Upper lobe of left lung (tissue), 4 donors: ENCODE results near the gene KRTAP10-2.

Experiments
- POLR2A ChIP-seq, 4 donors: fragments of 450-650 bp; IDR thresholded peaks; one replicate each; pipeline ENCODE4 v1.5.1; 2016 to 2017; ENCODE audit warnings: antibody characterized with exemption in 4 of 4, mild to moderate bottlenecking in 2 of 4
- POLR2AphosphoS5 ChIP-seq, 2 donors: sonication (generic); formaldehyde crosslinking; IDR thresholded peaks; one replicate each; pipeline ENCODE4 v1.5.1; 2017; ENCODE audit warnings: antibody characterized with exemption in 2 of 2
- TF ChIP-seq, protein P1 (sequence below), 6 experiments: fragments of 450-650 bp in 4 of 6; fragments of 200-600 bp in 2 of 6; sonication (generic) in 2 of 6; IDR thresholded peaks; one replicate each; pipeline ENCODE4 v1.5.1; 2016 to 2019; ENCODE audit warnings: antibody characterized with exemption in 6 of 6

- TF ChIP-seq, protein P1, sequence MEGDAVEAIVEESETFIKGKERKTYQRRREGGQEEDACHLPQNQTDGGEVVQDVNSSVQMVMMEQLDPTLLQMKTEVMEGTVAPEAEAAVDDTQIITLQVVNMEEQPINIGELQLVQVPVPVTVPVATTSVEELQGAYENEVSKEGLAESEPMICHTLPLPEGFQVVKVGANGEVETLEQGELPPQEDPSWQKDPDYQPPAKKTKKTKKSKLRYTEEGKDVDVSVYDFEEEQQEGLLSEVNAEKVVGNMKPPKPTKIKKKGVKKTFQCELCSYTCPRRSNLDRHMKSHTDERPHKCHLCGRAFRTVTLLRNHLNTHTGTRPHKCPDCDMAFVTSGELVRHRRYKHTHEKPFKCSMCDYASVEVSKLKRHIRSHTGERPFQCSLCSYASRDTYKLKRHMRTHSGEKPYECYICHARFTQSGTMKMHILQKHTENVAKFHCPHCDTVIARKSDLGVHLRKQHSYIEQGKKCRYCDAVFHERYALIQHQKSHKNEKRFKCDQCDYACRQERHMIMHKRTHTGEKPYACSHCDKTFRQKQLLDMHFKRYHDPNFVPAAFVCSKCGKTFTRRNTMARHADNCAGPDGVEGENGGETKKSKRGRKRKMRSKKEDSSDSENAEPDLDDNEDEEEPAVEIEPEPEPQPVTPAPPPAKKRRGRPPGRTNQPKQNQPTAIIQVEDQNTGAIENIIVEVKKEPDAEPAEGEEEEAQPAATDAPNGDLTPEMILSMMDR (IDR thresholded peaks at IDR 0.05), result no peak
- TF ChIP-seq POLR2AphosphoS5 (IDR thresholded peaks at IDR 0.05) (no peak), POLR2A (IDR thresholded peaks at IDR 0.05) (no peak)
These were observed 43.2 kb upstream of the KRTAP10-2 start for GRCh38 chr21:44594406-44594916.
